ENCODE data around the gene FCGBP. TPM values are rescaled to one million over a fixed set of nuclear protein-coding genes. Genes with fewer than 3 reads are reported as not detected.
"Not testable (repeated sequence)": the region's sequence is repeated elsewhere in the genome, so short reads cannot be mapped to it uniquely, and the experiment has no call there.

Gene FCGBP
- total RNA-seq, 2 donors from 2014 or later, result 3.4 to 6.6 TPM

DNA sequence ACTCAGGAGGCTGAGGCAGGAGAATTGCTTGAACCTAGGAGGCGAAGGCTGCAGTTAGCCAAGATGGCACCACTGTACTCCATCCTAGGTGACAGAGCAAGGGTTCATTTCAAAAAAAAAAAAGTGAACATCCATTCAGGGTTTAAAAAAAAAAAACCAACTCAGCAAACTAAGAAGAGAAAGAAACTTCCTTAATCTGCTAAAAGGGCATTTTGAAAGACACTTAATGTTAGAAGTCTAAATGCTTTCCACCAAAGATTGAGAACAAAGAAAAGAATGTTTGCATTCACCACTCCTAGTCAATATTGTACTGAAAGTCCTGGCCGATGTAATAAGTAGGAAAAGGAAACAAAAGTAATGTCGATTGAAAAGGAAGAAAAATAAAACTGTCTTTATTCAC lies 29.5 kb upstream of the FCGBP start:
- H3K36me3 Mint-ChIP-seq, result no peaks in the 10 kb centered on the region
- no peaks in the 10 kb centered on the region for H3K9me3 Mint-ChIP-seq

DNA sequence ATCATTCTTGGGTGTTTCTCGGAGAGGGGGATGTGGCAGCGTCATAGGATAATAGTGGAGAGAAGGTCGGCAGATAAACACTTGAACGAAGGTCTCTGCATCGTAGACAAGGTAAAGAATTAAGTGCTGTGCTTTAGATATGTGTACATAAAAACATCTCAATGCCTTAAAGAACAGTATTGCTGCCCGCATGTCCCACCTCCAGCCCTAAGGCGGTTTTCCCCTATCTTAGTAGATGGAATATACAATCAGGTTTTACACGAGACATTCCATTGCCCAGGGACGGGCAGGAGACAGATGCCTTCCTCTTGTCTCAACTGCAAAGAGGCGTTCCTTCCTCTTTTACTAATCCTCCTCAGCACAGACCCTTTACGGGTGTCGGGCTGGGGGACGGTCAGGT lies 25.0 kb upstream of the FCGBP start:
- not testable (repeated sequence) for H3K4me3 Mint-ChIP-seq; ATAC-seq; H3K36me3 Mint-ChIP-seq; H3K27me3 Mint-ChIP-seq; DNase-seq (ENCODE audit: low spot score); H3K9me3 Mint-ChIP-seq; H3K4me1 Mint-ChIP-seq (ENCODE audit: low read depth in 2 of 2)
- H3K27ac Mint-ChIP-seq, result peak overlapping the region in 1 of 2 donors; percentile 53

More for the DNA sequence above, 29.5 kb upstream of the FCGBP start:
- Mint-ChIP-seq H3K27me3 (no peaks in the 10 kb centered on the region), H3K4me1 (ENCODE audit: low read depth in 2 of 2) (peaks cover 11 to 17% of the 10 kb centered on the region in 2 donors), H3K4me3 (no peak overlapping the region), H3K27ac (no peak overlapping the region)
- no peak for ATAC-seq
- DNase-seq (ENCODE audit: low spot score), result no peak

DNA sequence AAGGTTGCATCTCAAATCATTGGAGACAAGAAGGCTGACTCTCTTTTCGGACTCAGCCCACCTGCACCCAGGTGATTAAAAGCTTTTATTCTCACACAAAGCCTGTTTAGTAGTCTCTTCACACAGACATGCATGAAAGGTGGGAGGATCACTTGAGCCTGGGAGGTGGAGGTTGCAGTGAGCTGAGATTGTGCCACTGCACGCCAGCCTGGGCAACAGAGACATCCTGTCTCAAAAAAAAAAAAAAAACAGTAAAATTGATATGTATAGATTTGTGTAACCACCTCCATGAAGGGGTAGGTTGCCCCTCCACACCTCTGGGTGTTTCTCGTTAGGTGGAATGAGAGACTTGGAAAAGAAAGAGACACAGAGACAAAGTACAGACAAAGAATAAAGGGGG lies 24.5 kb upstream of the FCGBP start:
- H3K27me3 Mint-ChIP-seq; H3K36me3 Mint-ChIP-seq; H3K4me3 Mint-ChIP-seq; ATAC-seq; DNase-seq (ENCODE audit: low spot score); H3K9me3 Mint-ChIP-seq: not testable (repeated sequence)
- H3K4me1 Mint-ChIP-seq (ENCODE audit: low read depth in 2 of 2), result peaks cover 5 to 10% of the 10 kb centered on the region in 2 donors
- H3K27ac Mint-ChIP-seq, result peak overlapping the region in 1 of 2 donors; percentile 53

DNA sequence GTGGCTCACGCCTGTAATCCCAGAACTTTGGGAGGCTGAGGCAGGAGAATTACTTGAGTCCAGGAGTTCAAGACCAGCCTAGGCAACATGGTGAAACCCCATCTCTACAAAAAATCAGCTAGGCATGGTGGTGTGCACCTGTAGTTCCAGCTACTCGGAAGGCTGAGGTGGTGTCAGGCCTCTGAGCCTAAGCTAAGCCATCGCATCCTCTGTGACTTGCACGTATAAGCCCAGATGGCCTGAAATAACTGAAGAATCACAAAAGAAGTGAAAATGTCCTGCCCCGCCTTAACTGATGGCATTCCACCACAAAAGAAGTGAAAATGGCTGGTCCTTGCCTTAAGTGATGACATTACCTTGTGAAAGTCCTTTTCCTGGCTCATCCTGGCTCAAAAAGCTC lies 23.5 kb upstream of the FCGBP start:
- H3K27me3 Mint-ChIP-seq; H3K36me3 Mint-ChIP-seq; H3K9me3 Mint-ChIP-seq; DNase-seq (ENCODE audit: low spot score); H3K4me3 Mint-ChIP-seq; ATAC-seq; H3K27ac Mint-ChIP-seq: not testable (repeated sequence)
- peaks cover 15 to 18% of the 10 kb centered on the region in 2 donors for H3K4me1 Mint-ChIP-seq (ENCODE audit: low read depth in 2 of 2)

DNA sequence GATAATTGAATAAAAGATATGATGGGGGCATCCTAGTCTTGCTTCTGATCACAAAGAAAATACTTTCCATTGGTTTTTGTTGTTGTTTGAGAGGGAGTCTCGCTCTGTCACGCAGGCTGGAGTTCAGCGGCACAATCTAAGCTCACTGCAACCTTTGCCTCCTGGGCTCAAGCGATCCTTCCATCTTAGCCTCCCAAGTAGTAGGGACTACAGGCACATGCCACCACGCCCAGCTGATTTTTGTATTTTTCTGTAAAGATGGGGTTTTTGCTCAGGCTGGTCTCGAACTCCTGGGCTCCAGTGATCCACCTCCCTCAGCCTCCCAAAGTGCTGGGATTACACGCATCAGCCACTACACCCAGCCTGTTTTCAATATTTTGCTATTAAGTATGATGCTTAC lies 19.5 kb upstream of the FCGBP start:
- DNase-seq (ENCODE audit: low spot score), result no peak
- Mint-ChIP-seq H3K9me3 (peaks cover 2% of the 10 kb centered on the region), H3K36me3 (no peaks in the 10 kb centered on the region), H3K4me1 (ENCODE audit: low read depth in 2 of 2) (peaks cover 37 to 39% of the 10 kb centered on the region in 2 donors), H3K27ac (peak overlapping the region; percentile 92 to 93), H3K4me3 (peak overlapping the region; percentile 70), H3K27me3 (no peaks in the 10 kb centered on the region)
- no peak for ATAC-seq

DNA sequence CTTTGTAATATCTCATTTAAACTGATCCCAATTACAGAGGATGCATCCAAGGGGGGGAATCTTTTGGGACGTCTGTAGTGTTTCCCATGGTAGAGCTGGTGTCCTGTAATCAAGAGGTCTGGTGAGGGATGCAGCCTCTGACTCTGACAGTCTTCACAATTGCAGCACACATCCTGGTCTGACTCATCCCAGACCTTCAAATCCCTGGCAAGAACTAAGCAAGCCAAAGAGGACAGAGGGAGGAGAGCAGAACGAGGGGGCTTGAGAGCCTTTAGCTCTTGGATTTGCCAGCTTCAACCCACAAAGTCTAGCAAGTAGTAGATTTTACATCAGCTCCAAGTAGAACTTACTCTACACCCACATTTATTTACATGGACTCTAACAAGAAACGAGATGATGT lies 17.3 kb upstream of the FCGBP start:
- peak overlapping the region; percentile 84 for H3K4me3 Mint-ChIP-seq
- H3K9me3 Mint-ChIP-seq, result peaks cover 2% of the 10 kb centered on the region
- H3K27ac Mint-ChIP-seq, result peak overlapping the region; percentile 92 to 93
- no peak for DNase-seq (ENCODE audit: low spot score)
- no peaks in the 10 kb centered on the region for H3K27me3 Mint-ChIP-seq
- ATAC-seq, result peak in 1 of 2 donors; percentile 50
- peaks cover 41 to 48% of the 10 kb centered on the region in 2 donors for H3K4me1 Mint-ChIP-seq (ENCODE audit: low read depth in 2 of 2)
- no peaks in the 10 kb centered on the region for H3K36me3 Mint-ChIP-seq

DNA sequence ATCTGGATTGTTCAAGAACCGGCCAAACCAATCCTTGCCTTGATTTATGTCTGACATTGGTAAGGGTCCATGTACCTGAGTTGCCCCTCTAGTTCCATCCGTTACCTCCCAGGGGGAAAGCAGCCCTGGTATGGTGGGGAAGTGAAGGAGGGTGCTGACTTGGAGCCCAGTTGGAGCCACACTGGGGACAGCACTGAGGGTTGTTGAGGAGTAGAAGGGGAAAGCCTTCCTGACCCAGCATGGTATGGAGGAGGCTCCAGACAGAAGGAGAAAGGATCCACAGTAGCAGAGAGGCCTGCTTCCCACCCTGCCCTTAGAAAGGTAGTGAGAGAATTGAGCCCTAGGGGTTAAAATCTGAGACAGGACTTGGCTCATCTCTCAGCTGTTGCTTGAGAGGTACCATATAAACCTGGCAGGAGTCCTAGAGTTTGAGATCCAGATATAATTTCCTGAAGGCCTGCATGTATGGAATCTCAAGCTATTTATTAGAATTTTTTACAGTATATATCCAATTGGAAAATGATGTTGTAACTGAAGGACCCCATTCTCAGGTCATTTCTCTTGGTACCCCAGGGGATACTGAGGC lies 16.7 kb upstream of the FCGBP start:
- H3K4me3 Mint-ChIP-seq, result peak overlapping the region; percentile 84

DNA sequence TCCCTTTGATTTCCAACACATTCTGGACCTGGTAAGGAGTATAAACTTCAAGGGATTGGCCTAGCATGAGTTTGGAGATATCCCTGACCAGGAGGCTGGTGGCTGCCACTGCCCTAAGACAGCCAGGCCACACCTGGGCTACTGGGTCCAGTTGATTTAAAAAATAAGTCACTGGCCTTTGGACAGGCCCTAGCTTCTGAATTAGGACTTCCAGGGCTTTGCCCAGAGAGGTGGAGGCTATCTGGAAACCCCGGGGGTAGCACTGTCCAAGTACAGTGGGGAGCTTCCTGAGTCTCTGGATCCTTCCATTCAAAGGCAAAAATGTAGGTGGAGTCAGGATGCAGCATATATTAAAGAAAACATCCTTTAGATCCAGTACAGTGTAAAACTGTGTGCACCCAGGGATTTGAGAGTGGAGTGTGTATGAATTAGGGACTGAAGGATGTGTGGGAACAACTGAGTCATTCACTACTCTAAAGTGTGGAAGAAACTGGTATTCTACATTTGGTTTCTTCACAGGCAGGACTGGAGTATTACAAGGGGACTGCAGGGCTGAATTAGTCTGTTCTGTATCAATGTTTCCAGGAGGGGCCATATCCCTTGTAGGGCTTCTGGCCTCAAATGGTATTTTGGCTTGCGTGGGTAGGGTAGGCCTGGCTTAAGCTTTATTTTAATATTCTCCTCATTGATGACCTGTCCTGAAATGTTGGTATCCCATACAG lies 14.8 kb upstream of the FCGBP start:
- peak overlapping the region; percentile 29 to 35 for H3K27ac Mint-ChIP-seq
- DNase-seq (ENCODE audit: low spot score) (no peak), ATAC-seq (no peak)
- H3K4me1 Mint-ChIP-seq (ENCODE audit: low read depth in 2 of 2), result peaks cover 51% of the 10 kb centered on the region in 2 donors
- peaks cover 2% of the 10 kb centered on the region for H3K9me3 Mint-ChIP-seq
- H3K27me3 Mint-ChIP-seq, result no peaks in the 10 kb centered on the region
- no peaks in the 10 kb centered on the region for H3K36me3 Mint-ChIP-seq
- H3K4me3 Mint-ChIP-seq, result no peak overlapping the region

More for the DNA sequence above, 16.7 kb upstream of the FCGBP start:
- H3K4me1 Mint-ChIP-seq (ENCODE audit: low read depth in 2 of 2), result peaks cover 45 to 52% of the 10 kb centered on the region in 2 donors
- no peak for ATAC-seq
- H3K36me3 Mint-ChIP-seq, result no peaks in the 10 kb centered on the region
- H3K9me3 Mint-ChIP-seq, result peaks cover 2% of the 10 kb centered on the region
- H3K27me3 Mint-ChIP-seq, result no peaks in the 10 kb centered on the region
- H3K27ac Mint-ChIP-seq, result peak overlapping the region; percentile 92 to 93
- no peak for DNase-seq (ENCODE audit: low spot score)

DNA sequence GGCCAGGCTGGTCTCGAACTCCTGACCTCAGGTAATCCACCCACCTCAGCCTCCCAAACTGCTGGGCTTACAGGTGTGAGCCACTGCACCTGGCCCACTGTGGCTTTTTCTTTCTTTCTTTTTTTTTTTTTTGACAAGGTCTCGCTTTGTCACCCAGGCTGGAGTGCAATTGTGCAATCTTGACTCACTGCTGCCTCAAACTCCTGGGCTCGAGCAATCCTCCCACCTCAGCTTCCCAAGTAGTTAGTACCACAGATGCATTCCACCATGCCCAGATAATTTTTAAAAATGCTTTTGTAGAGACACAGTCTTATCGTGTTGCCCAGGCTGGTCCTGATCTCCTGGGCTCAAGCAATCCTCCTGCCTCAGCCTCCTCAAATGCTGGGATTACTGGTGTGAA lies 12.1 kb upstream of the FCGBP start:
- H3K27me3 Mint-ChIP-seq, result no peaks in the 10 kb centered on the region
- H3K27ac Mint-ChIP-seq, result peak overlapping the region; percentile 3 to 95
- no peaks in the 10 kb centered on the region for H3K9me3 Mint-ChIP-seq
- H3K36me3 Mint-ChIP-seq, result no peaks in the 10 kb centered on the region
- peaks cover 48 to 53% of the 10 kb centered on the region in 2 donors for H3K4me1 Mint-ChIP-seq (ENCODE audit: low read depth in 2 of 2)
- no peak for ATAC-seq
- peak overlapping the region; percentile 26 for H3K4me3 Mint-ChIP-seq
- DNase-seq (ENCODE audit: low spot score), result no peak

DNA sequence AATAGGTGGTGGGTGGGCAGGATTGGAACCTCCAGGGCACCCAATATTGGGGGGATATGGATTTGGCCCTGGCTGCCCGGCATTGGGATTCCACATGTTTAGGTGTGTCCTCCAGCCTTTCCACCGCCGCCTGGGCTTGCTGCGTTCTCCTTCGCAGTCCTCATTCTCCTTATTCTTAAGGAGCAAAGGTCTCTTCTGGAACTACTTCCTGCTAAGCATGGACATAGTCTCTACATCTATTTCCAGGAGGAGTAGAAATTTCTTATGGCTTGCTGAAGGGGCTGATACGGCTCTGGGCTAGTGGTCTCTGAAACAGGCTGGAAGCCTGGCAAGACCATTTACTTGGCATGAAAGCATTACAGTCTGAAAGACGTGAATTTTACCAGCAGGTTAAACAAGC lies 9.2 kb upstream of the FCGBP start:
- H3K36me3 Mint-ChIP-seq, result peaks cover 12% of the 10 kb centered on the region
- H3K4me1 Mint-ChIP-seq (ENCODE audit: low read depth in 2 of 2), result peaks cover 60 to 61% of the 10 kb centered on the region in 2 donors
- peak overlapping the region; percentile 16 for H3K4me3 Mint-ChIP-seq
- DNase-seq (ENCODE audit: low spot score), result no peak
- H3K27me3 Mint-ChIP-seq, result no peaks in the 10 kb centered on the region
- no peak for ATAC-seq
- peak overlapping the region; percentile 89 to 95 for H3K27ac Mint-ChIP-seq
- peaks cover 9% of the 10 kb centered on the region for H3K9me3 Mint-ChIP-seq

DNA sequence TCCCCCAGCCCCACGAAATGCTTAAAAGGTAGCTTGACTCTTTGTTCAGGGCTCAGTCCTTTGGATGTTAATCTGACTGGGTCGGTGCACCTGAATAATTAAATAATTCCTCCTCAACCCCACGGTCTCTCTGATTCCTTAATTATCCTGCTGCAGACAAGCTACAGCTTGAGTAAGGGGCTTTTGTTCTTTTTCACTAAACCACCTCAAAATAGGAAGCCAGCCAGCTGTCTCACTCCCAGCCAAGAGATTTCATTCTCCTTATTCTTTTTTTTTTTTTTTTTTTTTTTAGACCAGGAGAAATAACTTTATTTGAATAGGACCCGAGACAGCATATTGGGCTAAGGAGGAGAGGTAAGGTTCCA lies 7.9 kb upstream of the FCGBP start:
- DNase-seq (ENCODE audit: low spot score) (no peak), ATAC-seq (no peak)
- H3K36me3 Mint-ChIP-seq, result peaks cover 12% of the 10 kb centered on the region
- peak overlapping the region; percentile 89 to 95 for H3K27ac Mint-ChIP-seq
- H3K4me1 Mint-ChIP-seq (ENCODE audit: low read depth in 2 of 2), result peaks cover 66 to 67% of the 10 kb centered on the region in 2 donors
- H3K27me3 Mint-ChIP-seq, result no peaks in the 10 kb centered on the region
- H3K9me3 Mint-ChIP-seq, result peaks cover 14% of the 10 kb centered on the region
- H3K4me3 Mint-ChIP-seq, result peak overlapping the region; percentile 88

DNA sequence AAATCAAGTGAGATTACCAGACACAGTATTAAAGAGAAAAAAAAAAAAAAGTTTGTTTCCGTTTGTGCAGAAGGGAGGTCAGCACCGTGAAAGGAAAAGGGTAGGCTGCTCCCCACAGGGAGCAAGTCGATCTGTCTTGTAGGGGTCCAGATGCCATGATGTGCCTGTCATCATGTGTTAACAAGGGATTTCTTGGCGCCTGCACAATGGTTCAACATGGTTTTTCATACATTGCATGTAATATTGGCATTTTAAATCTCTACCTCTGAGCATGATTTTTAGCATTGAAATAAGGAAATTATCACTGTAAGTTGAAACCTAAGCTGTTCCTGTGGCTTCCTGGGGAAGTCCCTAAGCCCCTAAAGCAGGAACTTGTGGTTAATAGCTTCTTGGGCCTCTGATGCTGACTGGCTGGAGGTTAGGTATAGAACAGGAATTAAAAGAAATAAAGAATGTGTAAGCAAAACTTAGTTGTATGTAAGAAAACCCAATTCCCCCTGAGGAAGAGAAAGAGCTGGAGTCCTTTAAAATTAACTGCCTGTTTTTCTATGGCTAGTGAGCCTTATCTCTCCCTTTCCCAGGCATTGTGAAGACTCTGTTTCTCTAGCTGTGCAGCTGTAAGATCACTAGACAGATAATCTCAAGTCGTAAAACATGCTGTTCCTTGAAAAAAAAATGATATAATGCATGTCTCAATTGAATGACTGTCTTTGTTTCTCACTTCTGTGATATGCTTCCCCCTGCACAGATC lies 7.4 kb upstream of the FCGBP start:
- peak overlapping the region; percentile 89 to 95 for H3K27ac Mint-ChIP-seq
- H3K9me3 Mint-ChIP-seq, result peaks cover 14% of the 10 kb centered on the region
- ATAC-seq, result peak; percentile 82 to 86
- peaks cover 68 to 70% of the 10 kb centered on the region in 2 donors for H3K4me1 Mint-ChIP-seq (ENCODE audit: low read depth in 2 of 2)
- no peaks in the 10 kb centered on the region for H3K27me3 Mint-ChIP-seq
- peak overlapping the region; percentile 88 for H3K4me3 Mint-ChIP-seq
- DNase-seq (ENCODE audit: low spot score), result peak; percentile 81
- peaks cover 12% of the 10 kb centered on the region for H3K36me3 Mint-ChIP-seq

DNA sequence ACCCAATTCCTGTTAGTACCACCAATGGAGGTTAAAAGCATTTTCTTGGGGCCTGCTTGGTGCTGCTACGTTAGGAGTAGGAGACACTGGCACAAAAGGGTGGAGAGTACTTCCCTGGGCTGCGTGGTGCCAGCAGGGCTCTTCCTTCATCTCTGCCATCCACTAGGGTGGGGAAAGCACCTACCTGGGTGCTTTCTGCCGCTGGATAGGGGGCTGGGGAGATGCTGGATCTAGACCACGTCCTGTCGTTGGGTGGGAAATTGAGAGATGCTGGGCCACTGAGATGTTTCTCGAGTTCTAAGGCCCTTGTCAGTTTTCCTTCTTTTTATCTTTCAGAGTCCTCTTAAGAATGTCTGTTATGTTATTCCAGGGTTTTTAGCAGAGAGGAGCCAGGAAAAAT lies 6.7 kb upstream of the FCGBP start:
- ATAC-seq, result no peak
- no peaks in the 10 kb centered on the region for H3K27me3 Mint-ChIP-seq

More for the DNA sequence above, 6.7 kb upstream of the FCGBP start:
- H3K4me3 Mint-ChIP-seq, result peak overlapping the region; percentile 88
- peaks cover 69 to 70% of the 10 kb centered on the region in 2 donors for H3K4me1 Mint-ChIP-seq (ENCODE audit: low read depth in 2 of 2)
- H3K27ac Mint-ChIP-seq, result peak overlapping the region; percentile 89 to 95
- no peak for DNase-seq (ENCODE audit: low spot score)
- peaks cover 12% of the 10 kb centered on the region for H3K36me3 Mint-ChIP-seq
- H3K9me3 Mint-ChIP-seq, result peaks cover 14% of the 10 kb centered on the region
